ENCODE data around the gene SRC. TPM values are rescaled to one million over a fixed set of nuclear protein-coding genes. Genes with fewer than 3 reads are reported as not detected.

Gene SRC
- total RNA-seq, 1 experiment from 2014 or later: 42.3 TPM

- Histone ChIP-seq H3K27ac (ENCODE audit: low read depth, low read length) (no peak overlapping the region), H3K9me3 (ENCODE audit: control insufficient read depth in 1 of 2, insufficient read depth in 1 of 2, low read depth in 1 of 2, low read length in 2 of 2) (no peaks in the 10 kb centered on the region), H3K36me3 (ENCODE audit: control insufficient read depth in 1 of 2, insufficient read depth in 2 of 2, low read length in 2 of 2) (no peaks in the 10 kb centered on the region), H3K9me2 (ENCODE audit: insufficient read depth) (no peaks in the 10 kb centered on the region), H3K4me3 (replicated peaks in 1 of 2; ENCODE audit: low read depth in 1 of 2, low read length in 2 of 2) (no peak overlapping the region), H3K4me2 (ENCODE audit: low read length) (no peak overlapping the region), H3K4me1 (ENCODE audit: control insufficient read depth in 1 of 2, insufficient read depth in 2 of 2, low read length in 2 of 2) (no peaks in the 10 kb centered on the region), H4K20me1 (ENCODE audit: insufficient read depth) (no peaks in the 10 kb centered on the region), H3K27me3 (ENCODE audit: insufficient read depth, low read length) (peaks cover 70% of the 10 kb centered on the region), H2AFZ (ENCODE audit: low read depth, low read length, poor library complexity, severe bottlenecking) (no peak overlapping the region), H3K9ac (ENCODE audit: low read length) (no peak overlapping the region), H3K79me2 (ENCODE audit: insufficient read depth, low read length) (no peaks in the 10 kb centered on the region)
- intact Hi-C loops (cut with micrococcal nuclease): no loop called here
- ChIA-PET CTCF (no interaction called here), RAD21 (ENCODE audit: low non-redundant PET in 1 of 2, low total read pairs in 2 of 2, uncharacterized antibody in 2 of 2, unreplicated experiment in 2 of 2) (no interaction called here), POLR2A (no interaction called here)
- no TSS peak for BruUV-seq (replicated peaks)
- no peak for ATAC-seq
- DNase-seq (ENCODE audit: low read depth, low spot score): no peak
- TF ChIP-seq EZH2phosphoT487 (IDR thresholded peaks at IDR 0.05; ENCODE audit: borderline replicate concordance) (no peak), JUND (IDR thresholded peaks at IDR 0.05) (no peak), CEBPB (IDR thresholded peaks at IDR 0.05; ENCODE audit: low read depth) (no peak), POLR2AphosphoS5 (IDR thresholded peaks at IDR 0.05; ENCODE audit: low read depth, low read length) (no peak), ZNF274 (IDR thresholded peaks at IDR 0.05; ENCODE audit: low read depth, low read length) (no peak), CBX3 (IDR thresholded peaks at IDR 0.05; ENCODE audit: low read depth) (no peak), YY1 (IDR thresholded peaks at IDR 0.05; ENCODE audit: extremely low read depth, insufficient replicate concordance, low read depth, low read length) (no peak), SRF (IDR thresholded peaks at IDR 0.05; ENCODE audit: low read depth) (no peak), SIN3A (IDR thresholded peaks at IDR 0.05; ENCODE audit: low read depth) (no peak), POLR2A (IDR thresholded peaks at IDR 0.05; ENCODE audit: borderline replicate concordance, extremely low read depth, insufficient read depth, insufficient read length) (no peak), SP1 (IDR thresholded peaks at IDR 0.05; ENCODE audit: low read depth) (no peak), CTCF (IDR thresholded peaks at IDR 0.05 in 2 of 3, conservative IDR thresholded peaks at IDR 0.05 in 1 of 3; ENCODE audit: borderline replicate concordance in 1 of 3, insufficient read depth in 1 of 3, low read depth in 2 of 3, low read length in 2 of 3) (no peak), TCF7L2 (IDR thresholded peaks at IDR 0.05; ENCODE audit: borderline replicate concordance, extremely low read depth, insufficient read depth, insufficient read length) (no peak), MAX (IDR thresholded peaks at IDR 0.05) (no peak), FOSL1 (IDR thresholded peaks at IDR 0.05; ENCODE audit: low read depth) (no peak), EGR1 (IDR thresholded peaks at IDR 0.05; ENCODE audit: low read depth) (no peak)
Observed at GRCh38 chr20:37422791-37423286, 76.9 kb downstream of the SRC start.

All from HCT116 (cell line).